Kidney (tissue), 14 donors: ENCODE data around the gene MYO9A. TPM values are rescaled to one million over a fixed set of nuclear protein-coding genes. Genes with fewer than 3 reads are reported as not detected.
"Not testable (repeated sequence)": the region's sequence is repeated elsewhere in the genome, so short reads cannot be mapped to it uniquely, and the experiment has no call there.

Experiments
- DNase-seq, 5 donors: peaks; one replicate each; pipeline ENCODE4 v3.0.0-alpha.2; 2013 to 2020
- FAIRE-seq: peaks from 2 replicates; lab custom pipeline; 2012; peaks lifted over from hg19 to GRCh38; lab: Jason Lieb, UNC
- H3K27ac ChIP-seq, 2 donors: one replicate each; pipeline ENCODE4 v1.7.0; 2013; ENCODE audit warnings: low read depth in 2 of 2, low read length in 2 of 2, inconsistent platforms in 1 of 2
- H3K27me3 ChIP-seq: one replicate; pipeline ENCODE4 v1.7.1; 2013; ENCODE audit warnings: low read length, inconsistent platforms; ENCODE audit not compliant: control insufficient read depth, insufficient read depth
- H3K36me3 ChIP-seq, 3 donors: one replicate each; pipeline versions ENCODE4 v1.7.0 to v1.7.1; 2013; ENCODE audit warnings: low read length in 3 of 3, control low read depth in 1 of 3, inconsistent platforms in 1 of 3; ENCODE audit not compliant: insufficient read depth in 3 of 3, control insufficient read depth in 2 of 3
- H3K4me1 ChIP-seq, 3 donors: one replicate each; pipeline versions ENCODE4 v1.7.0 to v1.7.1; 2013; ENCODE audit warnings: low read length in 3 of 3, inconsistent platforms in 1 of 3, low read depth in 1 of 3; ENCODE audit not compliant: control insufficient read depth in 2 of 3, insufficient read depth in 2 of 3
- H3K4me3 ChIP-seq, 3 donors: one replicate each; pipeline versions ENCODE4 v1.7.0 to v1.8.1; 2013; ENCODE audit warnings: low read length in 3 of 3, control low read depth in 1 of 3, inconsistent platforms in 1 of 3
- H3K9ac ChIP-seq, 3 donors: one replicate each; pipeline versions ENCODE4 v1.7.0 to v1.7.1; 2013; ENCODE audit warnings: low read length in 3 of 3, control low read depth in 1 of 3, inconsistent platforms in 1 of 3
- H3K9me3 ChIP-seq, 3 donors: one replicate each; pipeline versions ENCODE4 v1.7.0 to v1.7.1; 2013; ENCODE audit warnings: low read length in 3 of 3, control low read depth in 1 of 3, inconsistent platforms in 1 of 3; ENCODE audit not compliant: control insufficient read depth in 2 of 3, insufficient read depth in 1 of 3
- CTCF ChIP-seq: IDR thresholded peaks from 3 replicates; pipeline ENCODE4 v1.5.1; 2012; ENCODE audit warnings: mild to moderate bottlenecking, moderate library complexity, borderline replicate concordance; ENCODE audit not compliant: insufficient read depth; ENCODE audit errors: extremely low read depth
- intact Hi-C: fragments of 100-400 bp; cut with DNase I; formaldehyde crosslinking; loops from one replicate; pipeline ENCODE4 v1.11.1; 2022
- polyA plus RNA-seq: library from polyadenylated mRNA; stranded (reverse); fragments of 350-450 nt; fragmentation: Illumina TruSeq; extraction: RNeasy Lipid Tissue Mini Kit (QIAGEN cat#74804); gene quantifications from one replicate; pipeline ENCODE4 v1.2.3, GENCODE V29; 2014; ENCODE audit warnings: low read depth, low replicate concordance; ENCODE audit not compliant: insufficient read depth
- total RNA-seq: library from RNA; stranded (reverse); fragmentation: NEBNext Ultra II Directional; extraction: Animal tissue kit (Norgen Biotek cat#: 25700); gene quantifications from one replicate; pipeline ENCODE4 v1.2.1, GENCODE V29; 2021
- donor health status: control.
- donor health status: control.
- donor health status: control.
- donor health status: control.
- donor health status: control.
- donor health status: DM: yes; HTN: yes; CAD: no.
- donor health status: Normal renal cell carcinoma (clear cell type).

MYO9A gene
- total and polyA plus RNA-seq, 2 donors from 2014 or later, result 5.5 to 132 TPM

DNA sequence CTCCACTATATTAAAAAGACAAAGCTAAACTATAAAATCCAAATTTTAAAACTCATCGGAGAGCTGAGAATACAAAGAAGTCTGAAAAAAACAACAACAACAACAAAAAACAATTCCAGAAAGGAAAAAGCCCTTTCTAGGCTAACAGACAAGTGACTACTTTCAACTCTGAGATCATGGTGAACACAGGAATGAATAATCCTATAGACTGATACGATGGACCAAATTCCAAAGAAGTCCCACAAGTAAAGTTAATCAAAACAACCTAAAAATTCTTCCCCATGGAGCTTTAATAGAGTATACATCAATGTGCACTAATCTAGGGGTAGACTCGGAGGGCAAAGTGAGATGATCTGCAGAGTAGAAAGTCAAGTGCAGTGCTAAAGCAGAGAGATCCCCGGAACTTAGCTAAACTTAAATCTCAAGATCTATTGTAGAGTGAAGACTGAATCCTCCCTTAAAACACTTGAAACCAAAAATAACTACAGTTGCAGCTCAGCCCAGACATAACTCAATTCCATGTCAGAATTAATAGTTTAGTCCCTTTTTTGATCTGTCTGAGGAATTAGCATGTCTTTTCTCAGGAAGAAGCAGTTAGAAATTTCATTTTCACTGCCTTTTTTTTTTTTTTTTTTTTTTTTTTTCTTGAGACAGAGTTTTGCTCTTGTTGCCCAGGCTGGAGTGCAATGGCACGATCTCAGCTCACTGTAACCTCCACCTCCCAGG, 43.5 kb downstream of the MYO9A start:
- TF ChIP-seq CTCF, result no peak
- Histone ChIP-seq H3K4me1 (no peaks in the 10 kb centered on the region), H3K9ac (no peak overlapping the region), H3K36me3 (no peaks in the 10 kb centered on the region), H3K27ac (no peak overlapping the region), H3K27me3 (no peaks in the 10 kb centered on the region), H3K9me3 (no peaks in the 10 kb centered on the region), H3K4me3 (no peak overlapping the region)
- peak in 2 of 5 donors; percentile 21 to 39 for DNase-seq
- intact Hi-C loops, result no loop called here
- FAIRE-seq, result no peak

DNA sequence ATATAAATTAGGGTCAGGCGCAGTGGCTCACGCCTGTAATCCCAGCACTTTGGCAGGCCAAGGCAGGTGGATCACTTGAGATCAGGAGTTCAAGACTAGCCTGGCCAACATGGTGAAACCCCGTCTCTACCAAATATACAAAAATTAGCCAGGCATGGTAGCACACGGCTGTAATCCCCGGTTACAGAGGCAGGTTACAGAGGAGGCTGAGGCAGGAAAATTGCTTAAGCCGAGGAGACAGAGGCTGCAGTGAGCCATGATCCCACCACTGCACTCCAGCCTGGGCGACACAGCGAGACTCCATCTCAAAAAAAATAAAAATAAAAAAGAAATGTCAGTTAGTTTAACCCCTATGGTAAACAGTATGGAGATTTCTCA, 46.5 kb downstream of the MYO9A start:
- H3K36me3 ChIP-seq, H3K27ac ChIP-seq, FAIRE-seq, H3K4me3 ChIP-seq, H3K9ac ChIP-seq, DNase-seq, H3K27me3 ChIP-seq, H3K4me1 ChIP-seq, H3K9me3 ChIP-seq, intact Hi-C loops: not testable (repeated sequence)

GRCh38 chr15:72070817-72071447, 47.0 kb downstream of the MYO9A start:
- no peak for FAIRE-seq

More at GRCh38 chr15:72070817-72071447, 47.0 kb downstream of the MYO9A start:
- Histone ChIP-seq H3K27ac (no peak overlapping the region), H3K9me3 (no peaks in the 10 kb centered on the region), H3K27me3 (no peaks in the 10 kb centered on the region), H3K36me3 (no peaks in the 10 kb centered on the region), H3K9ac (no peak overlapping the region), H3K4me1 (no peaks in the 10 kb centered on the region), H3K4me3 (no peak overlapping the region)
- no peak for TF ChIP-seq CTCF
- intact Hi-C loops, result no loop called here
- no peak for DNase-seq
